CD4-positive, alpha-beta T cell (primary cell): ENCODE results near the gene AFAP1L1. TPM values are rescaled to one million over a fixed set of nuclear protein-coding genes. Genes with fewer than 3 reads are reported as not detected.

ENCODE experiments used
- ATAC-seq: fragments of 200-7000 bp; cut with Tn5 transposase; one replicate; pipeline ENCODE4 v1.10.0; 2022; ENCODE audit warnings: mild to moderate bottlenecking; ENCODE audit not compliant: poor library complexity
- CTCF ChIA-PET: fragments of 350-600 bp; sonication (Branson Sonifier 250); formaldehyde crosslinking; loops from one replicate; lab custom pipeline; 2021; ENCODE audit warnings: antibody characterized with exemption, inconsistent platforms; lab: Charles Lee
- POLR2A ChIA-PET: fragments of 350-600 bp; sonication (Branson Sonifier 250); formaldehyde crosslinking; loops from one replicate; lab custom pipeline; 2021; ENCODE audit warnings: antibody characterized with exemption, inconsistent platforms; lab: Charles Lee
- DNase-seq, 14 experiments: peaks; one replicate each; pipeline ENCODE4 v3.0.0-alpha.2; 2013 to 2020; ENCODE audit warnings: mixed read lengths in 2 of 14
- H3K27ac ChIP-seq, 2 donors: one replicate each; pipeline versions ENCODE4 v1.5.1 to v1.7.0; 2013; ENCODE audit warnings: low read length in 2 of 2, low read depth in 1 of 2, mild to moderate bottlenecking in 1 of 2
- H3K27me3 ChIP-seq, 2 experiments: 1 replicate in 1 of 2; 2 replicates in 1 of 2; pipeline versions ENCODE4 v1.6.1 to v1.7.0; 2013; ENCODE audit warnings: low read length in 2 of 2, control low read depth in 1 of 2, mild to moderate bottlenecking in 1 of 2, moderate library complexity in 1 of 2; ENCODE audit not compliant: insufficient read depth in 2 of 2, control insufficient read depth in 1 of 2
- H3K36me3 ChIP-seq: one replicate; pipeline ENCODE4 v1.6.1; 2013; ENCODE audit warnings: low read length, control low read depth; ENCODE audit not compliant: insufficient read depth
- H3K4me1 ChIP-seq: one replicate; pipeline ENCODE4 v1.6.1; 2013; ENCODE audit warnings: low read length, control low read depth; ENCODE audit not compliant: insufficient read depth
- H3K4me3 ChIP-seq: one replicate; pipeline ENCODE4 v1.5.1; 2013; ENCODE audit warnings: mild to moderate bottlenecking, low read length, moderate library complexity
- H3K9me3 ChIP-seq, 2 experiments: 1 replicate in 1 of 2; 2 replicates in 1 of 2; pipeline versions ENCODE4 v1.6.1 to v1.7.0; 2013; ENCODE audit warnings: low read length in 2 of 2, mild to moderate bottlenecking in 2 of 2, control low read depth in 1 of 2, moderate library complexity in 1 of 2; ENCODE audit not compliant: control insufficient read depth in 1 of 2, insufficient read depth in 1 of 2
- H3K27ac Mint-ChIP-seq: one replicate; pipeline ENCODE4 v1.8.0; 2020; ENCODE audit warnings: mixed read lengths
- H3K27me3 Mint-ChIP-seq: one replicate; pipeline ENCODE4 v1.8.0; 2021; ENCODE audit warnings: mixed read lengths
- H3K36me3 Mint-ChIP-seq: one replicate; pipeline ENCODE4 v1.8.0; 2021; ENCODE audit warnings: low read depth, mixed read lengths
- H3K4me1 Mint-ChIP-seq: one replicate; pipeline ENCODE4 v1.8.0; 2021; ENCODE audit warnings: low read depth, mixed read lengths
- H3K4me3 Mint-ChIP-seq: one replicate; pipeline ENCODE4 v1.8.0; 2020; ENCODE audit warnings: mild to moderate bottlenecking, mixed read lengths
- H3K9me3 Mint-ChIP-seq: one replicate; pipeline ENCODE4 v1.8.0; 2020; ENCODE audit warnings: mixed read lengths
- CTCF ChIP-seq: fragments of 200-600 bp; IDR thresholded peaks from one replicate; pipeline ENCODE4 v1.8.0; 2022; ENCODE audit warnings: antibody characterized with exemption, mild to moderate bottlenecking
- intact Hi-C, 2 experiments: fragments of 100-400 bp; cut with DNase I in 1 of 2; cut with micrococcal nuclease in 1 of 2; formaldehyde crosslinking; loops; one replicate each; pipeline versions ENCODE4 v1.15.1 to v1.9.0; 2023 to 2025; cut with DNase I, micrococcal nuclease
- total RNA-seq, 174 experiments: library from RNA in 2 of 174; stranded (reverse) in 2 of 174; gene quantifications; one replicate each; pipeline ENCODE4 v1.2.3 and lab custom pipeline; 2021 to 2026

AFAP1L1 gene
- total RNA-seq, 2 experiments from 2014 or later: 0.47 to 0.56 TPM

GRCh38 chr5:149304195-149305078 lies 32.8 kb downstream of the AFAP1L1 start:
- DNase-seq: no peak

GRCh38 chr5:149309354-149309753 lies 37.7 kb downstream of the AFAP1L1 start:
- no peak overlapping the region for H3K4me3 ChIP-seq
- H3K27ac ChIP-seq: no peak overlapping the region
- no peak for ATAC-seq
- H3K36me3 ChIP-seq: no peaks in the 10 kb centered on the region
- no peaks in the 10 kb centered on the region for H3K9me3 ChIP-seq
- DNase-seq: no peak
- intact Hi-C loops: no loop called here
- H3K4me1 ChIP-seq: no peaks in the 10 kb centered on the region
- Mint-ChIP-seq H3K9me3 (no peaks in the 10 kb centered on the region), H3K27ac (no peak overlapping the region), H3K4me3 (no peak overlapping the region), H3K4me1 (peaks cover 7% of the 10 kb centered on the region), H3K27me3 (no peaks in the 10 kb centered on the region), H3K36me3 (no peaks in the 10 kb centered on the region)
- H3K27me3 ChIP-seq: no peaks in the 10 kb centered on the region
- TF ChIP-seq CTCF: no peak
- ChIA-PET POLR2A (no interaction called here), CTCF (no interaction called here)

More at GRCh38 chr5:149304195-149305078, 32.8 kb downstream of the AFAP1L1 start:
- TF ChIP-seq CTCF: no peak
- no peaks in the 10 kb centered on the region for H3K36me3 Mint-ChIP-seq
- no peaks in the 10 kb centered on the region for H3K9me3 Mint-ChIP-seq
- H3K27me3 ChIP-seq: no peaks in the 10 kb centered on the region
- no peak overlapping the region for H3K27ac ChIP-seq
- ATAC-seq: no peak
- H3K36me3 ChIP-seq: no peaks in the 10 kb centered on the region
- H3K9me3 ChIP-seq: peaks cover 0 to 3% of the 10 kb centered on the region in 2 experiments
- H3K4me1 Mint-ChIP-seq: peaks cover 11% of the 10 kb centered on the region
- POLR2A ChIA-PET: interaction anchor here (0.6 kb wide), 1 partner anchor 246 kb away, joined by 3 read pairs; no protein-coding TSS in a partner anchor
- peaks cover 3% of the 10 kb centered on the region for H3K4me1 ChIP-seq
- H3K27me3 Mint-ChIP-seq: no peaks in the 10 kb centered on the region
- CTCF ChIA-PET: no interaction called here
- intact Hi-C loops: no loop called here
- no peak overlapping the region for H3K4me3 ChIP-seq
- H3K4me3 Mint-ChIP-seq: no peak overlapping the region
- no peak overlapping the region for H3K27ac Mint-ChIP-seq

GRCh38 chr5:149310488-149310887 lies 38.8 kb downstream of the AFAP1L1 start:
- TF ChIP-seq CTCF: no peak
- Histone ChIP-seq H3K27ac (no peak overlapping the region), H3K4me3 (no peak overlapping the region), H3K36me3 (no peaks in the 10 kb centered on the region), H3K4me1 (no peaks in the 10 kb centered on the region), H3K27me3 (no peaks in the 10 kb centered on the region), H3K9me3 (no peaks in the 10 kb centered on the region)
- POLR2A ChIA-PET: no interaction called here
- Mint-ChIP-seq H3K36me3 (no peaks in the 10 kb centered on the region), H3K4me3 (no peak overlapping the region), H3K9me3 (no peaks in the 10 kb centered on the region), H3K4me1 (peaks cover 7% of the 10 kb centered on the region), H3K27ac (no peak overlapping the region), H3K27me3 (no peaks in the 10 kb centered on the region)
- DNase-seq (no peak), ATAC-seq (no peak)
- intact Hi-C loops: no loop called here
- CTCF ChIA-PET: no interaction called here
